Neural progenitor cell (in vitro differentiated cells): ENCODE results near the gene POLD4.

ENCODE experiments used
- EZH2 ChIP-seq: fragments of 200-600 bp; sonication (generic); IDR thresholded peaks from 2 replicates; pipeline ENCODE4 v1.6.1; 2017; ENCODE audit warnings: antibody characterized with exemption, mild to moderate bottlenecking, moderate library complexity
- EZH2phosphoT487 ChIP-seq: fragments of 200-600 bp; sonication (generic); IDR thresholded peaks from 2 replicates; pipeline ENCODE4 v1.6.1; 2017; ENCODE audit warnings: antibody characterized with exemption
- TF ChIP-seq, protein P1 (sequence below): fragments of 200-600 bp; sonication (generic); IDR thresholded peaks from 2 replicates; pipeline ENCODE4 v1.5.1; 2017; ENCODE audit warnings: antibody characterized with exemption, mild to moderate bottlenecking

- TF ChIP-seq, protein P1, sequence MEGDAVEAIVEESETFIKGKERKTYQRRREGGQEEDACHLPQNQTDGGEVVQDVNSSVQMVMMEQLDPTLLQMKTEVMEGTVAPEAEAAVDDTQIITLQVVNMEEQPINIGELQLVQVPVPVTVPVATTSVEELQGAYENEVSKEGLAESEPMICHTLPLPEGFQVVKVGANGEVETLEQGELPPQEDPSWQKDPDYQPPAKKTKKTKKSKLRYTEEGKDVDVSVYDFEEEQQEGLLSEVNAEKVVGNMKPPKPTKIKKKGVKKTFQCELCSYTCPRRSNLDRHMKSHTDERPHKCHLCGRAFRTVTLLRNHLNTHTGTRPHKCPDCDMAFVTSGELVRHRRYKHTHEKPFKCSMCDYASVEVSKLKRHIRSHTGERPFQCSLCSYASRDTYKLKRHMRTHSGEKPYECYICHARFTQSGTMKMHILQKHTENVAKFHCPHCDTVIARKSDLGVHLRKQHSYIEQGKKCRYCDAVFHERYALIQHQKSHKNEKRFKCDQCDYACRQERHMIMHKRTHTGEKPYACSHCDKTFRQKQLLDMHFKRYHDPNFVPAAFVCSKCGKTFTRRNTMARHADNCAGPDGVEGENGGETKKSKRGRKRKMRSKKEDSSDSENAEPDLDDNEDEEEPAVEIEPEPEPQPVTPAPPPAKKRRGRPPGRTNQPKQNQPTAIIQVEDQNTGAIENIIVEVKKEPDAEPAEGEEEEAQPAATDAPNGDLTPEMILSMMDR, result no peak
- TF ChIP-seq EZH2phosphoT487 (no peak), EZH2 (no peak)
These were observed 32.0 kb downstream of the POLD4 start for GRCh38 chr11:67321313-67321871.
